ENCODE data around the gene KCNH8. TPM values are rescaled to one million over a fixed set of nuclear protein-coding genes. Genes with fewer than 3 reads are reported as not detected.

Gene KCNH8
- total RNA-seq, 1 donor = not detected

DNA sequence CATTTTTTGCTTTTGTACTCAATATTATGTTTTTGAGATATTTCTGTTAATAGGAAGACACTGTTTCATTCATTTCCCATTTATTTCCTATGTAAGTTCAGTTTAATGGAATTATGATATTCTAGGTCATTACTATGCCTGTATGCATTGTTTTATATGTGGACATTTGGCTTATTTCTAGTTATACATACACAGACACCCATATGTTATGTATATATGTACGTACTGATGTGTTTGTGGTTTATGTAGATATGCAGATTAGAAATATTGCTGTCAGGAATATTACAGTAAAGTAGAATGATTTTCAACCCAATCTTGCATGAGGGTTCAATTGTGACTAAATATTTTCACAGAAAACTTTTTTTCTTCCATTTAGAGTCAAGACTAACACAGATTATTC, 190.5 kb downstream of the KCNH8 start:
- no peak overlapping the region for H3K4me3 ChIP-seq (ENCODE audit: low read depth, low read length)
- TF ChIP-seq, protein P1, sequence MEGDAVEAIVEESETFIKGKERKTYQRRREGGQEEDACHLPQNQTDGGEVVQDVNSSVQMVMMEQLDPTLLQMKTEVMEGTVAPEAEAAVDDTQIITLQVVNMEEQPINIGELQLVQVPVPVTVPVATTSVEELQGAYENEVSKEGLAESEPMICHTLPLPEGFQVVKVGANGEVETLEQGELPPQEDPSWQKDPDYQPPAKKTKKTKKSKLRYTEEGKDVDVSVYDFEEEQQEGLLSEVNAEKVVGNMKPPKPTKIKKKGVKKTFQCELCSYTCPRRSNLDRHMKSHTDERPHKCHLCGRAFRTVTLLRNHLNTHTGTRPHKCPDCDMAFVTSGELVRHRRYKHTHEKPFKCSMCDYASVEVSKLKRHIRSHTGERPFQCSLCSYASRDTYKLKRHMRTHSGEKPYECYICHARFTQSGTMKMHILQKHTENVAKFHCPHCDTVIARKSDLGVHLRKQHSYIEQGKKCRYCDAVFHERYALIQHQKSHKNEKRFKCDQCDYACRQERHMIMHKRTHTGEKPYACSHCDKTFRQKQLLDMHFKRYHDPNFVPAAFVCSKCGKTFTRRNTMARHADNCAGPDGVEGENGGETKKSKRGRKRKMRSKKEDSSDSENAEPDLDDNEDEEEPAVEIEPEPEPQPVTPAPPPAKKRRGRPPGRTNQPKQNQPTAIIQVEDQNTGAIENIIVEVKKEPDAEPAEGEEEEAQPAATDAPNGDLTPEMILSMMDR (IDR thresholded peaks at IDR 0.05; ENCODE audit: insufficient read depth, low read depth, low read length) = no peak
- DNase-seq (ENCODE audit: low read depth) = no peak

DNA sequence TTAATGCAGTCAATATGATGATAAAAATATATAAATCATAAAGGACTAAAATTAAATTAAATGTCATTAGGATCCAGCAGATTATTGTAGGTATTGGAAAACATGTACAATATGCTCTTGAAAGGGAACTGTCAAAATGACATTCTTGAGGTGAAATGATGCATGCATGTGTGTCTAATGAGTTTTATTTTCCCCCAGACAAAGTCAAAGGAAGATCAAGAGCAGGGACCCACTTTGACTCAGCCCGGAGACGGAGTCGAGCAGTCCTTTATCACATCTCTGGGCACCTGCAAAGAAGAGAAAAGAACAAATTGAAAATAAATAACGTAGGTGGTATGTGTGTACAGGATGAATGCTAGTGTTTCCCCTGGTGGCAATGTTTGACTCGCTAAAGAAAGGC, 194.1 kb downstream of the KCNH8 start:
- DNase-seq (ENCODE audit: low read depth) = no peak
- H3K4me3 ChIP-seq (ENCODE audit: low read depth, low read length) = no peak overlapping the region
- TF ChIP-seq, protein P1 (IDR thresholded peaks at IDR 0.05; ENCODE audit: insufficient read depth, low read depth, low read length) = no peak

DNA sequence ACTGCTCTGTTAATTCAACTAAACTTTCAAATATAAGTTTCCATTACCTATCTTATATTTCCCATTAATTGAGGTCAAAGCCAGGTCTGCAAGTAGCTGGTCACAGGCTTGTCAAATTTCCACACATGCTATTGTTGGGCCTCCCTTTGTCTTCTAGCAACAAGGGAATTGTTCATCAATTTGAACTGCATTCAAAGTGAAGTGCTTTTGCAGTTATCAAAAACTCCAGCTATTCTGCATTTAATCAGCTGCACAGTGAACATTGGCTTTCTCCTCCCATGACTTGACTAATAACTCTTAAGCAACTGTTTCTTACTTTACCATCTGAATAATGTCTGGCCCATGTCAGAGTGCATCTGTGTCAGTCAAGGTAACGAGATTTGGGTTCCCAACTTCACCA, 198.4 kb downstream of the KCNH8 start:
- TF ChIP-seq, protein P1 (IDR thresholded peaks at IDR 0.05; ENCODE audit: insufficient read depth, low read depth, low read length) = no peak
- no peak for DNase-seq (ENCODE audit: low read depth)
- H3K4me3 ChIP-seq (ENCODE audit: low read depth, low read length) = no peak overlapping the region

DNA sequence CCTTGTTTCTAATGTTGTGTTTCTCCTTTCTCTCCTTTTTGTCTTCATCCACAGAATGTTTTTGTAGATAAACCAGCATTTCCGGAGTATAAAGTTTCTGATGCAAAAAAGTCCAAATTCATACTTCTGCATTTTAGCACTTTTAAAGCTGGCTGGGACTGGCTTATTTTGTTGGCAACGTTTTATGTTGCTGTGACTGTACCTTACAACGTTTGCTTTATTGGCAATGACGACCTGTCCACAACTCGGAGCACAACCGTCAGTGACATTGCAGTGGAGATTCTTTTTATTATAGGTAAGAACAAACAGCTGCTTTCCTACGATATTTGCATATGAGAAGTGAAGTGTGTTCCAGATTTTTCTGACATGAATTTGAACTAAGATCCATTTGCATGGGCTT, 199.4 kb downstream of the KCNH8 start:
- no peak overlapping the region for H3K4me3 ChIP-seq (ENCODE audit: low read depth, low read length)
- TF ChIP-seq, protein P1 (IDR thresholded peaks at IDR 0.05; ENCODE audit: insufficient read depth, low read depth, low read length) = no peak
- no peak for DNase-seq (ENCODE audit: low read depth)

DNA sequence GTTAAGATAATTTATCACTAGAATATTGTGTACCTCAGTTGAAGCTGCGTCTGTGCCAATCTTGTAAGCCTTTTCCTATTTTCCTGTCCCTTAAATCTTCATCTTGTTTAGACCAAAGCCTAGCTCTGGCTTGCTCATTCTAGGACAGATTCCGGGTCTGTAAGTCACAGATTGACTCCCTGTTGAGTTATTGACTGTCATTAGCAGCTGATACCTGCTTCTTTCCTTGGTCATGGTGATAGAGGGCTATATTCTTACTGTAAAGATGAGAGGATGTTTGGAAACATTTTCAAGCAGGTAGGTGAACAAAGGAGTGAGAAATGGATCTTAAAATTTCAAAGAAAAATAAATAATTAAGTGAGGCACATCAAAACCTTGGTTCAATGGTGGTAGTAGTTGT, 200.2 kb downstream of the KCNH8 start:
- TF ChIP-seq, protein P1 (IDR thresholded peaks at IDR 0.05; ENCODE audit: insufficient read depth, low read depth, low read length) = no peak
- H3K4me3 ChIP-seq (ENCODE audit: low read depth, low read length) = no peak overlapping the region
- DNase-seq (ENCODE audit: low read depth) = no peak

DNA sequence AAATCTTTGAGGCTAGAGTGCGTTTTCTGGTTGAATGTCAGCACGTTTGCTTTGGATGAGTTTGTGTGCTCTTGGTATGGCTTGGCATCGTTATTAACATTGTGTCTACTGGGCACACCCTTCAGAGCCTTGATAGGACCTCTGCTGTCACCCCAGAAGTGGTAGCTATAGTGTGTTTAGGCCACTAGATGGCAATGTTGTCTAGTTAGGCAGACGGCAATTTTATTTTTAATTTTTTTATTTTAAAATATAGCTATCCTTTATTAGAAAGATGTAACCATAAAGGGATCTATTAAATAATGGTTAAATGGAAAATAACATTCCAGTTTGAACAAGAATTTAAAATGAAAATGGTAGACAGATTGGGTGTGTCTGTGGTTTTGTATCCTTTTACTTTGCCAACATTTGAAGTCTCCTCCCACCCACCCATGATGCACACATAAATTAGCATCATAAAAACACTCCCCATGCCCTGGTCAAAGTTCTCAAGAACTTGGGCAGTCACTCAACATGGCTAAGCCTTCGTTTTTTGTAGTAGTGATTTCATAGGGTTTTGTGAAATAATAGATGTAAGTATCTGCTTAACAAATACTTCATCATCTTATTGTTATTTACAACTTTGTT, 200.7 kb downstream of the KCNH8 start:
- TF ChIP-seq, protein P1 (IDR thresholded peaks at IDR 0.05; ENCODE audit: insufficient read depth, low read depth, low read length) = peak; percentile 54
- peak; percentile 7 for DNase-seq (ENCODE audit: low read depth)
- H3K4me3 ChIP-seq (ENCODE audit: low read depth, low read length) = no peak overlapping the region

DNA sequence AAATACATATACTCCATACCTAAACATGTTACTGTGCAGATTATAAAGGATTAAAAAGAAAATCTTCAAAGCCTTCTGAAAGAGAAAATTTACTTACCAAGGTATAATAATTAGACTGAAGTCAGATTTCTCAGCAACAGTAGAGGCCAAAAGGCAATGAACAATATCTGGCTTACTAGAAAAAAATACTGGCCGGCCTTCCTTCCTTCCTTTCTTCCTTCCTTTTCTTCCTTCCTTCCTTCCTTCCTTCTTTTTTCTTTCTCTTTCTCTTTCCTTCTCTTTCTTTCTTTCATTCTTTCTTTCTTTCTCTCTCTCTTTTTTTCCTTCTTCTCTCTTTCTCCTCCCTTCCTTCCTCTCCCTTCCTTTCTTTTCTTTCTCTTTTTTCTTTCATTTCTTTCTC, 209.6 kb downstream of the KCNH8 start:
- DNase-seq (ENCODE audit: low read depth) = no peak
- TF ChIP-seq, protein P1 (IDR thresholded peaks at IDR 0.05; ENCODE audit: insufficient read depth, low read depth, low read length) = no peak
- no peak overlapping the region for H3K4me3 ChIP-seq (ENCODE audit: low read depth, low read length)

Data from fibroblast of villous mesenchyme (primary cell).